NB4 (cell line): ENCODE measurements around the gene TMEM92.
"Not testable (repeated sequence)": the region's sequence is repeated elsewhere in the genome, so short reads cannot be mapped to it uniquely, and the experiment has no call there.

Experiments
- DNase-seq: peaks from one replicate; pipeline ENCODE4 v3.0.0; 2010; ENCODE audit warnings: low read depth
- H3K4me3 ChIP-seq: one replicate; pipeline ENCODE4 v1.5.1; 2011; ENCODE audit warnings: mild to moderate bottlenecking, low read depth, low read length, moderate library complexity
- MYC ChIP-seq: IDR thresholded peaks from 2 replicates; pipeline ENCODE4 v1.6.1; 2011; ENCODE audit warnings: low read depth, low read length
- POLR2A ChIP-seq: IDR thresholded peaks from 2 replicates; pipeline ENCODE4 v1.6.1; 2011; ENCODE audit warnings: mild to moderate bottlenecking; ENCODE audit not compliant: insufficient read length; ENCODE audit errors: extremely low read depth
- TF ChIP-seq, protein P1 (sequence below): IDR thresholded peaks from one replicate; pipeline ENCODE4 v1.5.1; 2012; ENCODE audit warnings: low read depth, low read length
- TF ChIP-seq, protein P2 (sequence below): IDR thresholded peaks from 2 replicates; pipeline ENCODE4 v1.6.1; 2011; ENCODE audit warnings: low read depth, low read length

Gene TMEM92

DNA sequence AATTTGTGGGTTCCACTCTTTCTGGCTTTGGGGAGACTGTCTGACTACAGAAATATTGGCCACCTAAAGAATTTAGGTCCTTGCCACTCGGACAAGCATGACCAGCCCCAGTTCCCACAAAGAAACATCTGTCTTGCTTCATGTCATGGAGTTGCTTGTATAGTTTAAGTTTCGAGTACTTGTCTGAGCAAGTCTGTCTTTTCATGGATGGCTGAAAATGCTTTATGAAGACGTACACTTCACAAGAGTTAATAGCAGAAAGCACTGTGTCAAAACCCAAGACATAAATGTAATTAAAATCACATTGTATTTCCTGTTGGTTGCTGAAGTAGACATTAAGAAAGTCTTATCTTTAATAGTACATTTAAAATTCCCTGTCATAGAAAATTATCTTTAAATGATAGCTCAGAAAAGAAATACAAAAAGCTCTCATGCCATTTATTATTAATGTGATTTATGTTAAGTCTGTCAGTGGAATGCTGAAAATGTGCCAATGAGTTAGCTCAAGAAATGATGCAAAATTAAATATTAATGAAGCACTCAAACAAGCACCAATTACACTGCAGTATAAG, 41.8 kb downstream of the TMEM92 start:
- no peak overlapping the region for H3K4me3 ChIP-seq
- no peak for DNase-seq
- TF ChIP-seq, protein P1, sequence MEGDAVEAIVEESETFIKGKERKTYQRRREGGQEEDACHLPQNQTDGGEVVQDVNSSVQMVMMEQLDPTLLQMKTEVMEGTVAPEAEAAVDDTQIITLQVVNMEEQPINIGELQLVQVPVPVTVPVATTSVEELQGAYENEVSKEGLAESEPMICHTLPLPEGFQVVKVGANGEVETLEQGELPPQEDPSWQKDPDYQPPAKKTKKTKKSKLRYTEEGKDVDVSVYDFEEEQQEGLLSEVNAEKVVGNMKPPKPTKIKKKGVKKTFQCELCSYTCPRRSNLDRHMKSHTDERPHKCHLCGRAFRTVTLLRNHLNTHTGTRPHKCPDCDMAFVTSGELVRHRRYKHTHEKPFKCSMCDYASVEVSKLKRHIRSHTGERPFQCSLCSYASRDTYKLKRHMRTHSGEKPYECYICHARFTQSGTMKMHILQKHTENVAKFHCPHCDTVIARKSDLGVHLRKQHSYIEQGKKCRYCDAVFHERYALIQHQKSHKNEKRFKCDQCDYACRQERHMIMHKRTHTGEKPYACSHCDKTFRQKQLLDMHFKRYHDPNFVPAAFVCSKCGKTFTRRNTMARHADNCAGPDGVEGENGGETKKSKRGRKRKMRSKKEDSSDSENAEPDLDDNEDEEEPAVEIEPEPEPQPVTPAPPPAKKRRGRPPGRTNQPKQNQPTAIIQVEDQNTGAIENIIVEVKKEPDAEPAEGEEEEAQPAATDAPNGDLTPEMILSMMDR, result no peak
- TF ChIP-seq, protein P2, sequence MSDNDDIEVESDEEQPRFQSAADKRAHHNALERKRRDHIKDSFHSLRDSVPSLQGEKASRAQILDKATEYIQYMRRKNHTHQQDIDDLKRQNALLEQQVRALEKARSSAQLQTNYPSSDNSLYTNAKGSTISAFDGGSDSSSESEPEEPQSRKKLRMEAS, result no peak
- TF ChIP-seq MYC (no peak), POLR2A (no peak)

DNA sequence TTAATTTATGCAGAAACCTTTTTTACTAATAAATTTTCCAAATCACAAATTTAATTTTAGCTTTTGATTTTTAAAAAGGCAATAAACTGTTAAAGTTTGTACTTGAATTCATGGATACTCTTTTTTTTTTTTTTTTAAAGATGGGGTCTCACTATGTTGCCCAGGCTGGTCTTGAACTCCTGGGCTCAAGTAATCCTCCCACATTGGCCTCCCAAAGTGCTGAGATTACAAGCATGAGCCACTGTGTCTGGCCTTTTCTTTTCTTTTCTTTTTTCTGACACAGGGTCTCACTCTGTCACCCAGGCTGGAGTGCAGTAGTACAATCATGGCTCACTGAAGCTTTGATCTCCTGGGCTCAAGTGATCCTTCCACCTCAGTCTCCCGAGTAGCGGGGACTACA, 42.4 kb downstream of the TMEM92 start:
- DNase-seq, H3K4me3 ChIP-seq: not testable (repeated sequence)

DNA sequence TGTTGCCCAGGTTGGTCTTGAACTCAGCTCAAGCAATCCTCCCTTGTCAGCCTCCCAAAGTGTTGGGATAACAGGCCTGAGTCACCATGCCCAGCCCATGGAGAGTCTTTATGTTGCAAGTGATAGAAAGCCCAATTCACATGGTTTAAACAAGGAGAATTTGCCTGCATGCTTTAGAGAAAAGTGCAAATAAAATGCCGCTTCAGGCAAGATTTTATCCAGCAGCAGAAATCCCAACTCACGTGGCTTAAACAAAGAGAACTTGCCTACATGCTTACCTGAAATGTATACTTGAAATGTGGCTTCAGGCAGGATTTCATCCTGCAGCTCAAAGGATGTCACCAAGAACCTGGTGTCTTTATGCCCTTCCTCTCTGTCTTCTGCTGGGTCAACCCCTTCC, 42.9 kb downstream of the TMEM92 start:
- no peak overlapping the region for H3K4me3 ChIP-seq
- no peak for TF ChIP-seq POLR2A
- no peak for TF ChIP-seq MYC
- TF ChIP-seq, protein P2, result no peak
- TF ChIP-seq, protein P1, result no peak
- no peak for DNase-seq

DNA sequence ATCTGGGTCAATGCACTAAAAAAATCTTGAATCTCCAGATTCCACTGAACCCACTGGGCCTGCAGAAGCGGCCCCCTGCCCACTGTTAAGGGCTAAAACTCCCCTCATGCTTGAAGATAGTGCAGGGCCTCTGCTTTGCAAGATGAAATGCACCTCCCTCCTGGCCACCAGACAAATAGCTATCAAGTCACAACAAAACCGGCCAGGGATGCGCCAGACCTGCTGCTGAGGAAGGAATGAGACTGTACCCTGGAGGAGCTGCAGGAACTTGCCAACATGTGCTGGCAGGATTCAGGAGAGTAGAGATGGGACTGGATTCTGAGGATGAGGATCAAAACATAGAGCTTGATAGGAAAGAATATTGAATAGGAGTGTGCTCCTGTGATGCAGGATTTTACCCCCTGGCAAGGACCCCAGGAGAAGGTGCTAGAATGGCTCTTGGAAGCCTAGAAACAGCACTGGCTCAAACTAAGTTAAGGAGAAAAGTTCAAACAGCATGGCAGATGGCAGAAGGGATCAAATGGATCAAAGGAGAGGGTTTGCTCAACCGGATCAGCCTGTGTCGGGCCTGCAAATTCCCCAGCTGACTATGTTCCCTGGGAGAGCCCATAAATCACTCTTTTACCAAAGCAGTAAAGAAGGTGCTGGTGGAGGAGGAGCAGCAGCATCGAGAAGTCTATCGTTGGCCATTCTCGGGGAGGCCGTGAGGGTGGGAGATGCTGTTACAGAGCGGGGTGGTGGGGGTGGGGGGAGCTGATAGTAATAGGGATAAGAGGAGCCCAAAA, 44.4 kb downstream of the TMEM92 start:
- DNase-seq, result no peak
- H3K4me3 ChIP-seq, result no peak overlapping the region
- TF ChIP-seq POLR2A, result no peak
- TF ChIP-seq, protein P2, result no peak
- no peak for TF ChIP-seq MYC
- TF ChIP-seq, protein P1, result no peak

DNA sequence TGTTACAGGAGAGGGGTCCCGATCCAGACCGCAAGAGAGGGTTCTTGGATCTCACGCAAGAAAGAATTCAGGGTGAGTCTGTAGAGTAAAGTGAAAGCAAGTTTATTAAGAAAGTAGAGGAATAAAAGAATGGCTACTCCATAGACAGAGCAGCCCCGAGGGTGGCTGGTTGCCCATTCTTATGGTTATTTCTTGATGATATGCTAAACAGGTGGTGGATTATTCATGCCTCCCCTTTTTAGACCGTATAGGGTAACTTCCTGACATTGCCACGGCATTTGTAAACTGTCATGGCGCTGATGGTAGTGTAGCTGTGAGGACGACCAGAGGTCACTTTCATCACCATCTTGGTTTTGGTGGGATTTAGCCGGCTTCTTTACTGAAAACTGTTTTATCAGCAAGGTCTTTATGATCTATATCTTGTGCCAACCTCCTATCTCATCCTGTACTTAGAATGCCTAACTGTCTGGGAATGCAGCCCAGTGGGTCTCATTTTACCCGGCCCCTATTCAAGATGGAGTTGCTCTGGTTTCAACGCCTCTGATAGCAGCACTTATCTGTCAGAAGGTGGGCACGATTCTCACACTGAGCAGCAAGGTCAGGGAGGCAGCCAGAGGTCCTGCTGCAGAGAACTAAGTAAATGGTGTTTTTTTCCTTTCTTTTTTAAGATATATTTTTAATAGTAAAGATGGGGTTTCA, 45.2 kb downstream of the TMEM92 start:
- H3K4me3 ChIP-seq, result no peak overlapping the region
- no peak for DNase-seq
- TF ChIP-seq, protein P2, result no peak
- no peak for TF ChIP-seq MYC
- no peak for TF ChIP-seq POLR2A
- TF ChIP-seq, protein P1, result no peak

DNA sequence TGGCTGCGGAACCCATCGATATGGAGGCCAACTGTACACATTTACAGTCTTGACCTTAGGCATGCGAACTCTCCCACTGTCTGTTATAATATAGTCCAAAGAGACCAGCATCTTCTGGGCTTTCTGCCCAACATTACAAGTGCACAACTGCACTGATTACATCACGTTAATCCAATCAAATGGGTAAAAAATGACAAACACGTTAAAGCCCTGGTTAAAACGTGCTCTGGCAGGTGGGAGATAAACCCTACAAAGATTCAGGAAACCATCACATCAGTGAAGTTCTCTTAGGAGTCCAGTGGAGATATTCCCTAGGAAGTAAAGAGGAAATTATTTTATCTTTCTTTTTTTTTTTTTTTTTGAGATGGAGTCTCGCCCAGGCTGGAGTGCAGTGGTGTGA, 48.0 kb downstream of the TMEM92 start:
- DNase-seq, result no peak
- H3K4me3 ChIP-seq, result no peak overlapping the region
- TF ChIP-seq, protein P1, result no peak
- TF ChIP-seq, protein P2, result no peak
- TF ChIP-seq MYC (no peak), POLR2A (no peak)
